ENCODE results near the gene CHURC1. TPM values are rescaled to one million over a fixed set of nuclear protein-coding genes. Genes with fewer than 3 reads are reported as not detected.

CHURC1 gene
- total and polyA plus RNA-seq, 2 of the 4 experiments (the other 2 are of a cell fraction), result 38.0 to 69.5 TPM

- no peak for DNase-seq
- H3K4me2 ChIP-seq (ENCODE audit: low read depth, low read length), result no peak overlapping the region
- H3K4ac ChIP-seq (ENCODE audit: low read depth, low read length), result no peak overlapping the region
These were observed 54.4 kb downstream of the CHURC1 start for GRCh38 chr14:64968651-64969050.

More at GRCh38 chr14:64968651-64969050, 54.4 kb downstream of the CHURC1 start:
- H2AFZ ChIP-seq (replicated peaks; ENCODE audit: low read length, poor library complexity), result no peak overlapping the region
- no peak overlapping the region for H2BK120ac ChIP-seq (ENCODE audit: low read depth, low read length)
- no peaks in the 10 kb centered on the region; the same call in 1 of the 2 replicates for H3K36me3 ChIP-seq (ENCODE audit: control insufficient read depth, insufficient read depth, low read length)
- H3K4me1 ChIP-seq (ENCODE audit: control insufficient read depth, insufficient read depth, low read length), result peaks cover 6% of the 10 kb centered on the region
- H3K79me1 ChIP-seq (ENCODE audit: low read depth in 1 of 2, low read length in 2 of 2), result no peaks in the 10 kb centered on the region; a peak in 2 of 4 replicates
- no peak overlapping the region for H3K9ac ChIP-seq (ENCODE audit: low read depth, low read length)
- no peaks in the 10 kb centered on the region for H3K9me3 ChIP-seq (ENCODE audit: control insufficient read depth, insufficient read depth, low read length)
- H4K8ac ChIP-seq (ENCODE audit: low read depth in 2 of 2, low read length in 2 of 2), result no peak overlapping the region
- no peak overlapping the region for H2AK5ac ChIP-seq (ENCODE audit: low read depth, low read length)
- H3K27me3 ChIP-seq (ENCODE audit: control insufficient read depth, insufficient read depth, low read length), result no peaks in the 10 kb centered on the region
- dilution Hi-C loops (cut with HindIII; ENCODE audit: low sequenced_read_pairs, unreplicated experiment), result no loop called here
- no peak overlapping the region for H2AK9ac ChIP-seq (replicated peaks; ENCODE audit: low read depth, low read length, poor library complexity)
- no peak overlapping the region for H2BK20ac ChIP-seq (ENCODE audit: low read depth, low read length)
- ChIA-PET POLR2A (ENCODE audit: unreplicated experiment) (no interaction called here), CTCF (no interaction called here)
- no peak overlapping the region for H3K56ac ChIP-seq (ENCODE audit: extremely low read depth, insufficient read depth, low read length)
- in situ Hi-C loops (cut with MboI; ENCODE audit: low sequenced_read_pairs), result no loop called here
- BruUV-seq (replicated peaks), result no TSS peak
- TF ChIP-seq, protein P1, sequence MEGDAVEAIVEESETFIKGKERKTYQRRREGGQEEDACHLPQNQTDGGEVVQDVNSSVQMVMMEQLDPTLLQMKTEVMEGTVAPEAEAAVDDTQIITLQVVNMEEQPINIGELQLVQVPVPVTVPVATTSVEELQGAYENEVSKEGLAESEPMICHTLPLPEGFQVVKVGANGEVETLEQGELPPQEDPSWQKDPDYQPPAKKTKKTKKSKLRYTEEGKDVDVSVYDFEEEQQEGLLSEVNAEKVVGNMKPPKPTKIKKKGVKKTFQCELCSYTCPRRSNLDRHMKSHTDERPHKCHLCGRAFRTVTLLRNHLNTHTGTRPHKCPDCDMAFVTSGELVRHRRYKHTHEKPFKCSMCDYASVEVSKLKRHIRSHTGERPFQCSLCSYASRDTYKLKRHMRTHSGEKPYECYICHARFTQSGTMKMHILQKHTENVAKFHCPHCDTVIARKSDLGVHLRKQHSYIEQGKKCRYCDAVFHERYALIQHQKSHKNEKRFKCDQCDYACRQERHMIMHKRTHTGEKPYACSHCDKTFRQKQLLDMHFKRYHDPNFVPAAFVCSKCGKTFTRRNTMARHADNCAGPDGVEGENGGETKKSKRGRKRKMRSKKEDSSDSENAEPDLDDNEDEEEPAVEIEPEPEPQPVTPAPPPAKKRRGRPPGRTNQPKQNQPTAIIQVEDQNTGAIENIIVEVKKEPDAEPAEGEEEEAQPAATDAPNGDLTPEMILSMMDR (conservative IDR thresholded peaks at IDR 0.05; ENCODE audit: low read depth, low read length), result no peak
- 89% methylated on average over 3 of the region's 6 CpGs; no CpG with 5 or more reads in 1 of the 2 experiments for WGBS, 2 experiments (ENCODE audit: extremely low coverage in 2 of 2, insufficient read length in 1 of 2)
- no peak for ATAC-seq (ENCODE audit: low read depth)
- no peak overlapping the region for H3K23ac ChIP-seq (ENCODE audit: low read depth, low read length)
- H3K27ac ChIP-seq (ENCODE audit: insufficient read depth, low read length), result no peak overlapping the region
- no peak overlapping the region for H4K91ac ChIP-seq (ENCODE audit: insufficient read depth, low read depth, low read length)
- H2BK5ac ChIP-seq (ENCODE audit: low read depth, low read length, poor library complexity, severe bottlenecking), result no peak overlapping the region
- H2BK15ac ChIP-seq (ENCODE audit: low read depth, low read length), result no peak overlapping the region
- no peak overlapping the region for H3K18ac ChIP-seq (ENCODE audit: low read depth, low read length)
- no peaks in the 10 kb centered on the region for H4K20me1 ChIP-seq (ENCODE audit: insufficient read depth, low read length)
- intact Hi-C loops (cut with micrococcal nuclease), result no loop called here
- no peak overlapping the region for H4K5ac ChIP-seq (ENCODE audit: low read depth, low read length)
- no peak overlapping the region for H3K4me3 ChIP-seq (ENCODE audit: insufficient read depth, low read depth, low read length)
- no peak overlapping the region for H3K14ac ChIP-seq (replicated peaks; ENCODE audit: low read depth, low read length)
- no peaks in the 10 kb centered on the region for H3K9me1 ChIP-seq (ENCODE audit: insufficient read depth, low read length)
